BLaER1 treated with 17β-estradiol and CSF1 and Interleukin-3, amounts not matched to agents 10 nM and 100 nM (cell line): ENCODE data around the gene TMEM130.
"Not testable (repeated sequence)": the region's sequence is repeated elsewhere in the genome, so short reads cannot be mapped to it uniquely, and the experiment has no call there.

Source experiments
- H3K27ac ChIP-seq, 11 experiments: shearing (Covaris generic); formaldehyde crosslinking; 2 replicates each; pipeline ENCODE4 v1.8.1; 2022
- H3K27me3 ChIP-seq, 11 experiments: shearing (Covaris generic); formaldehyde crosslinking; 2 replicates each; pipeline ENCODE4 v1.8.1; 2022
- H3K36me3 ChIP-seq, 11 experiments: shearing (Covaris generic); formaldehyde crosslinking; 2 replicates each; pipeline ENCODE4 v1.8.1; 2022
- H3K4me1 ChIP-seq, 10 experiments: shearing (Covaris generic); formaldehyde crosslinking; 2 replicates each; pipeline ENCODE4 v1.8.1; 2022
- H3K4me2 ChIP-seq, 11 experiments: shearing (Covaris generic); formaldehyde crosslinking; 2 replicates each; pipeline ENCODE4 v1.8.1; 2022
- H3K4me3 ChIP-seq, 10 experiments: shearing (Covaris generic); formaldehyde crosslinking; 2 replicates each; pipeline ENCODE4 v1.8.1; 2022
- H3K9ac ChIP-seq, 11 experiments: shearing (Covaris generic); formaldehyde crosslinking; 2 replicates each; pipeline ENCODE4 v1.8.1; 2022
- H3K9me3 ChIP-seq, 11 experiments: shearing (Covaris generic); formaldehyde crosslinking; replicated peaks in 1 of 11; 2 replicates each; pipeline ENCODE4 v1.8.1; 2022
- H4K20me1 ChIP-seq, 11 experiments: shearing (Covaris generic); formaldehyde crosslinking; 2 replicates each; pipeline ENCODE4 v1.8.1; 2022
- Cebpa-rat ChIP-seq, 11 experiments: shearing (Covaris generic); IDR thresholded peaks; 2 replicates each; pipeline ENCODE4 v1.8.1; 2022

Gene TMEM130

GRCh38 chr7:98863601-98864000 is 6.2 kb downstream of the TMEM130 start:
- Histone ChIP-seq H3K27me3 (peaks cover 5 to 15% (median 10%) of the 10 kb centered on the region in 11 experiments; a peak in 21 of 22 replicates), H3K36me3 (no peaks in the 10 kb centered on the region), H3K4me2 (no peak overlapping the region), H3K4me1 (peaks cover under 1 to 20% (median 8%) of the 10 kb centered on the region in 10 experiments; a peak in 19 of 20 replicates), H3K9me3 (no peaks in the 10 kb centered on the region), H3K27ac (no peak overlapping the region), H3K9ac (no peak overlapping the region), H3K4me3 (no peak overlapping the region), H4K20me1 (no peaks in the 10 kb centered on the region; a peak in 1 of 22 replicates)
- no peak for TF ChIP-seq Cebpa-rat (IDR thresholded peaks at IDR 0.05)

GRCh38 chr7:98862716-98863420 is 6.9 kb downstream of the TMEM130 start:
- H3K4me2 ChIP-seq = no peak overlapping the region
- H3K36me3 ChIP-seq = no peaks in the 10 kb centered on the region
- peaks cover 0 to 7% (median 2%) of the 10 kb centered on the region in 11 experiments; a peak in 9 of 22 replicates for H3K27me3 ChIP-seq
- no peak overlapping the region for H3K4me3 ChIP-seq
- H4K20me1 ChIP-seq = no peaks in the 10 kb centered on the region; a peak in 2 of 22 replicates
- TF ChIP-seq Cebpa-rat (IDR thresholded peaks at IDR 0.05) = no peak
- H3K9me3 ChIP-seq = no peaks in the 10 kb centered on the region
- peaks cover 0 to 20% (median 2%) of the 10 kb centered on the region in 10 experiments; a peak in 9 of 20 replicates for H3K4me1 ChIP-seq
- no peak overlapping the region for H3K27ac ChIP-seq
- no peak overlapping the region for H3K9ac ChIP-seq

GRCh38 chr7:98862203-98862602 is 7.6 kb downstream of the TMEM130 start:
- Histone ChIP-seq H3K9ac (no peak overlapping the region), H3K27me3 (peaks cover 0 to under 1% (median 0%) of the 10 kb centered on the region in 11 experiments; a peak in 1 of 22 replicates), H3K4me3 (no peak overlapping the region), H3K4me1 (peaks cover 0 to 20% (median 2%) of the 10 kb centered on the region in 10 experiments; a peak in 9 of 20 replicates), H3K27ac (no peak overlapping the region), H4K20me1 (no peaks in the 10 kb centered on the region; a peak in 2 of 22 replicates), H3K36me3 (no peaks in the 10 kb centered on the region), H3K9me3 (no peaks in the 10 kb centered on the region), H3K4me2 (no peak overlapping the region)
- no peak for TF ChIP-seq Cebpa-rat (IDR thresholded peaks at IDR 0.05)

DNA sequence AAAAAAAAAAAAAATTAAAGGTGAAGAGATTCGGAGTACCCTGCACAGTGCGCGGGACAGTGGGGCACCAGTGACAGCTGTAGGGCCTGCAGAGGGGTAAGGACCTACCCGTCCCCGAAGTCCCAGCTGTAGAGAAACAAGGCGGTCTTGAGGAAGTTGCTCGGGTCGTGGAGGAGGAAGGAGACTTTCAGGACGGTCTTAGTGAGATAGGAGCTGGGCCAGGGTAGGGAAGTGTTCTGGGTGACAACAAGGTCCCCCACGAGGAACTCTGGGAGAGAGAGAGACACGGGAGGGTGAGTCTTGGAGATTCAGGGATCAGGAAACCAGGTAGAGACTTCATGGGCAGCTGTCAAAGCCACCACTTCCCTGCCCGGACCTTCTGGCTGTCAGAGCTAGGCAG is 9.7 kb downstream of the TMEM130 start:
- no peaks in the 10 kb centered on the region; a peak in 2 of 22 replicates for H4K20me1 ChIP-seq
- no peak overlapping the region for H3K4me3 ChIP-seq
- H3K9ac ChIP-seq = no peak overlapping the region
- H3K36me3 ChIP-seq = no peaks in the 10 kb centered on the region
- peak overlapping the region in 3 of 11 experiments; percentile 18 to 37 (median 24); a peak in 4 of 22 replicates for H3K4me2 ChIP-seq
- H3K27me3 ChIP-seq = no peaks in the 10 kb centered on the region
- TF ChIP-seq Cebpa-rat (IDR thresholded peaks at IDR 0.05) = no peak
- no peak overlapping the region for H3K27ac ChIP-seq
- no peaks in the 10 kb centered on the region for H3K9me3 ChIP-seq
- H3K4me1 ChIP-seq = peaks cover 0 to 21% (median 6%) of the 10 kb centered on the region in 10 experiments; a peak in 9 of 20 replicates

DNA sequence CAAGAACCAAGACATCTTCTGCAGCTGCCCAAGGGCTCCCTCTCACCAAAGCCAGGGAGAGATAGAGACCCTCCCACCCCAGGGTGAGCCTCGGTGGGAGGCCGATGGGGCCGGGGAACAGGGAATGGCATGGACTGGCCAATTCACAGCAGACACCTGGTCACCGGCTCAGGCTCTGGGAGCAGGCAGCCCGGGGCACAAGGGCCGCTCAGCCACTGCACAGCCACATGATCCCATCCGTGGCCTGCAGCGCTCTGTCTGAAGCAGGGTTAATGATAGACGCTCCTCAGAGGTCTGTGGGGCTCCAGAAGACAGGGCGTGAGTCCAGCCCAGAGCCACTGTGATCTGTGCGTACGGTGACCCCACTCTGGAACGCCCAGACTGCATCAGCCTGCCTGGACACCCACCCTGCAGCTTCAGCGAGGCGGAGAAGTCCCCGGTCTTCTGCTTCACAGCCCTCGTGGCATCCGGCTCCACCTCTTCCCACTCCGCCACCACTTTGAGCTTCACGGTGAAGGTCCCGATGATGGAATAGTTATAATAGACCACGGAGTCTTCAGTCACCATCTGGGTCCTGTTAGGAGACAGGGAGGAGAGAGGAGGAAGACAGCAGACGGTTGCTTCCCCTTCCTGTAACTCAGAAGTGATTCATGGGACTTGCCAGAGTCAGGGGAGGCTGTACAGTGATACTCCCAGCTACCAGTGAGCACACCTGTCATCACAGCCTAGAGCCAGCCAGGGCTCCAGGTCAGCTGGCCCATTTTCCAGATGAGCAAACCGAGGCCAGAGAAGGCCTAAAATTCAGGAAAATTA is 14.0 kb downstream of the TMEM130 start:
- Histone ChIP-seq H3K27me3 (no peaks in the 10 kb centered on the region), H3K4me1 (peaks cover 7 to 20% (median 14%) of the 10 kb centered on the region in 10 experiments; a peak in 18 of 20 replicates), H3K4me3 (no peak overlapping the region), H3K36me3 (no peaks in the 10 kb centered on the region), H3K9me3 (no peaks in the 10 kb centered on the region), H3K4me2 (peak overlapping the region in 3 of 11 experiments; percentile 1 to 11 (median 11); a peak in 2 of 22 replicates), H4K20me1 (no peaks in the 10 kb centered on the region; a peak in 1 of 22 replicates), H3K9ac (no peak overlapping the region), H3K27ac (no peak overlapping the region)
- no peak for TF ChIP-seq Cebpa-rat (IDR thresholded peaks at IDR 0.05)

- no peaks in the 10 kb centered on the region for H4K20me1 ChIP-seq
- H3K36me3 ChIP-seq = no peaks in the 10 kb centered on the region; a peak in 1 of 22 replicates
- no peak for TF ChIP-seq Cebpa-rat (IDR thresholded peaks at IDR 0.05)
- H3K4me2 ChIP-seq = no peak overlapping the region
- no peak overlapping the region for H3K27ac ChIP-seq
- H3K27me3 ChIP-seq = no peaks in the 10 kb centered on the region
- H3K9me3 ChIP-seq = peaks cover 0 to 13% (median 7%) of the 10 kb centered on the region in 11 experiments; a peak in 10 of 22 replicates
- H3K9ac ChIP-seq = no peak overlapping the region
- H3K4me3 ChIP-seq = no peak overlapping the region
- H3K4me1 ChIP-seq = peaks cover 0 to 20% (median 13%) of the 10 kb centered on the region in 10 experiments; a peak in 15 of 20 replicates
These were observed 17.0 kb downstream of the TMEM130 start for GRCh38 chr7:98852826-98853225.

DNA sequence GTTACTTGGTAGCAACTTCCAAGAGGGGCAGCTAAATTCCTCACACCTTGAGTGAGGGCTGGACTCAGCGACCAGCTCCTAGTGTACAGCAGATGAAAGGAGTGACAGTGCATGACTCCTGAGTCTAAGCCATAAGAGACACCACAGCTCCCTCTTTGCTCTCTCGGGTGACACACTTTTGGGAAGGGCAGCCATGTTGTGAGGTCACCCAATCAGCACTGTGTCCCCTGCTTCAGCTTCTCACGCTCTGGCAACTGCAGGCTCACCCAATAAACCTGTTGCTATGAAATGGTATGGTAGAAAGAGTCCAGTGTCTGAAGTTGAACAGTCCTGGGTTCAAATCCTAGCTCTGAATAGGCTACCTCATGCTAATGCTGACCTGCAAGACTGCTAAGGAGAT is 20.9 kb downstream of the TMEM130 start:
- Histone ChIP-seq H3K36me3 (no peaks in the 10 kb centered on the region; a peak in 1 of 22 replicates), H3K4me2 (no peak overlapping the region), H3K4me3 (no peak overlapping the region), H3K9ac (no peak overlapping the region), H3K9me3 (peaks cover 0 to 13% (median 7%) of the 10 kb centered on the region in 11 experiments; a peak in 10 of 22 replicates), H3K4me1 (peaks cover 0 to 17% (median 12%) of the 10 kb centered on the region in 10 experiments; a peak in 14 of 20 replicates), H4K20me1 (no peaks in the 10 kb centered on the region), H3K27me3 (no peaks in the 10 kb centered on the region), H3K27ac (no peak overlapping the region)
- no peak for TF ChIP-seq Cebpa-rat (IDR thresholded peaks at IDR 0.05)

- not testable (repeated sequence) for H3K4me2 ChIP-seq, H3K36me3 ChIP-seq, H3K27ac ChIP-seq, H4K20me1 ChIP-seq, H3K27me3 ChIP-seq, H3K9ac ChIP-seq, H3K9me3 ChIP-seq, H3K4me3 ChIP-seq
- peaks cover 13 to 27% (median 21%) of the 10 kb centered on the region in 10 experiments for H3K4me1 ChIP-seq
These were observed 27.3 kb downstream of the TMEM130 start for GRCh38 chr7:98842552-98842951.
